ENCODE measurements around the gene CFAP221. TPM values are rescaled to one million over a fixed set of nuclear protein-coding genes. Genes with fewer than 3 reads are reported as not detected.

The CFAP221 gene
- total RNA-seq, 2 experiments from 2014 or later, result not detected

- H3K9me3 Mint-ChIP-seq, result peaks cover 6% of the 10 kb centered on the region
- intact Hi-C loops (cut with DNase I, micrococcal nuclease), result no loop called here
- ATAC-seq (ENCODE audit: poor library complexity), result no peak
- peaks cover 11% of the 10 kb centered on the region for H3K27me3 Mint-ChIP-seq
- no peaks in the 10 kb centered on the region for H3K9me3 ChIP-seq (ENCODE audit: control insufficient read depth in 1 of 2, insufficient read depth in 1 of 2, low read length in 2 of 2)
- no peaks in the 10 kb centered on the region for H3K36me3 Mint-ChIP-seq (ENCODE audit: low read depth)
- H3K27ac ChIP-seq (ENCODE audit: low read depth in 1 of 2, low read length in 2 of 2), result no peak overlapping the region
- H3K4me3 Mint-ChIP-seq, result no peak overlapping the region
- H3K27ac Mint-ChIP-seq, result no peak overlapping the region
- H3K4me1 Mint-ChIP-seq (ENCODE audit: low read depth), result no peaks in the 10 kb centered on the region
- H3K36me3 ChIP-seq (ENCODE audit: insufficient read depth, low read length), result no peaks in the 10 kb centered on the region
- no peaks in the 10 kb centered on the region for H3K27me3 ChIP-seq (ENCODE audit: control insufficient read depth in 1 of 2, insufficient read depth in 2 of 2, low read length in 2 of 2)
- no peaks in the 10 kb centered on the region for H3K4me1 ChIP-seq (ENCODE audit: insufficient read depth, low read length)
- no peak for DNase-seq
- no peak overlapping the region for H3K4me3 ChIP-seq (ENCODE audit: low read length)
- TF ChIP-seq, protein P1, sequence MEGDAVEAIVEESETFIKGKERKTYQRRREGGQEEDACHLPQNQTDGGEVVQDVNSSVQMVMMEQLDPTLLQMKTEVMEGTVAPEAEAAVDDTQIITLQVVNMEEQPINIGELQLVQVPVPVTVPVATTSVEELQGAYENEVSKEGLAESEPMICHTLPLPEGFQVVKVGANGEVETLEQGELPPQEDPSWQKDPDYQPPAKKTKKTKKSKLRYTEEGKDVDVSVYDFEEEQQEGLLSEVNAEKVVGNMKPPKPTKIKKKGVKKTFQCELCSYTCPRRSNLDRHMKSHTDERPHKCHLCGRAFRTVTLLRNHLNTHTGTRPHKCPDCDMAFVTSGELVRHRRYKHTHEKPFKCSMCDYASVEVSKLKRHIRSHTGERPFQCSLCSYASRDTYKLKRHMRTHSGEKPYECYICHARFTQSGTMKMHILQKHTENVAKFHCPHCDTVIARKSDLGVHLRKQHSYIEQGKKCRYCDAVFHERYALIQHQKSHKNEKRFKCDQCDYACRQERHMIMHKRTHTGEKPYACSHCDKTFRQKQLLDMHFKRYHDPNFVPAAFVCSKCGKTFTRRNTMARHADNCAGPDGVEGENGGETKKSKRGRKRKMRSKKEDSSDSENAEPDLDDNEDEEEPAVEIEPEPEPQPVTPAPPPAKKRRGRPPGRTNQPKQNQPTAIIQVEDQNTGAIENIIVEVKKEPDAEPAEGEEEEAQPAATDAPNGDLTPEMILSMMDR (IDR thresholded peaks at IDR 0.05), result no peak
- CTCF ChIA-PET, result no interaction called here
- POLR2A ChIA-PET, result no interaction called here
Observed at GRCh38 chr2:119586085-119586484, 41.8 kb downstream of the CFAP221 start.

DNA sequence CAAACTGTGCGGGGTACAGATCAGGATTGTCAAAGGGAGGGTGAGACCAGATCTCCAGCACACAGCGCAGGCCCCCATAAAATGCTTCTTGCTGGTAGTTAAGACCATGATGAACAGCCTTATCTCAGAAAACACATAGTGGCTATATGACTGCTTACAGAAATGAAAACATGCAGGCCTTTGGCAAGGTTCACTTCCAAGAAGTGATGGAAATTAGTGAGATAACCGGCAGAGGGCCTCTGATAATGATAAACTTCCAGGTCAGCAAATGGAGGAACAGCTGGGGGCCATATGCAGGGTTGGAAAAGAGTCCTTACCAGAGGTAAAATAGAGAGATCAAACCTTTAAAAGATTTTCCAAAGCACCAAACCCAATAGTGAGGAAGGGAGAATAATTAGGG, 46.6 kb downstream of the CFAP221 start:
- Histone ChIP-seq H3K27ac (ENCODE audit: low read depth in 1 of 2, low read length in 2 of 2) (no peak overlapping the region), H3K36me3 (ENCODE audit: insufficient read depth, low read length) (no peaks in the 10 kb centered on the region), H3K4me3 (ENCODE audit: low read length) (no peak overlapping the region), H3K9me3 (ENCODE audit: control insufficient read depth in 1 of 2, insufficient read depth in 1 of 2, low read length in 2 of 2) (no peaks in the 10 kb centered on the region), H3K4me1 (ENCODE audit: insufficient read depth, low read length) (no peaks in the 10 kb centered on the region), H3K27me3 (ENCODE audit: control insufficient read depth in 1 of 2, insufficient read depth in 2 of 2, low read length in 2 of 2) (peaks cover 0 to 2% of the 10 kb centered on the region in 2 experiments)
- no peak for DNase-seq
- H3K27me3 Mint-ChIP-seq, result peaks cover 17% of the 10 kb centered on the region
- CTCF ChIA-PET, result no interaction called here
- no peaks in the 10 kb centered on the region for H3K9me3 Mint-ChIP-seq
- POLR2A ChIA-PET, result no interaction called here
- TF ChIP-seq, protein P1 (IDR thresholded peaks at IDR 0.05), result no peak
- H3K36me3 Mint-ChIP-seq (ENCODE audit: low read depth), result no peaks in the 10 kb centered on the region
- no peaks in the 10 kb centered on the region for H3K4me1 Mint-ChIP-seq (ENCODE audit: low read depth)
- no peak for ATAC-seq (ENCODE audit: poor library complexity)
- no peak overlapping the region for H3K27ac Mint-ChIP-seq
- intact Hi-C loops (cut with DNase I, micrococcal nuclease), result no loop called here
- no peak overlapping the region for H3K4me3 Mint-ChIP-seq

- Mint-ChIP-seq H3K9me3 (no peaks in the 10 kb centered on the region), H3K4me3 (no peak overlapping the region), H3K4me1 (ENCODE audit: low read depth) (no peaks in the 10 kb centered on the region), H3K27me3 (peaks cover 17% of the 10 kb centered on the region), H3K27ac (no peak overlapping the region), H3K36me3 (ENCODE audit: low read depth) (no peaks in the 10 kb centered on the region)
- Histone ChIP-seq H3K4me1 (ENCODE audit: insufficient read depth, low read length) (no peaks in the 10 kb centered on the region), H3K27me3 (ENCODE audit: control insufficient read depth in 1 of 2, insufficient read depth in 2 of 2, low read length in 2 of 2) (peaks cover 0 to 2% of the 10 kb centered on the region in 2 experiments), H3K27ac (ENCODE audit: low read depth in 1 of 2, low read length in 2 of 2) (no peak overlapping the region), H3K36me3 (ENCODE audit: insufficient read depth, low read length) (no peaks in the 10 kb centered on the region), H3K4me3 (ENCODE audit: low read length) (no peak overlapping the region), H3K9me3 (ENCODE audit: control insufficient read depth in 1 of 2, insufficient read depth in 1 of 2, low read length in 2 of 2) (no peaks in the 10 kb centered on the region)
- intact Hi-C loops (cut with DNase I, micrococcal nuclease), result no loop called here
- ChIA-PET CTCF (no interaction called here), POLR2A (no interaction called here)
- no peak for DNase-seq
- TF ChIP-seq, protein P1 (IDR thresholded peaks at IDR 0.05), result no peak
- no peak for ATAC-seq (ENCODE audit: poor library complexity)
Observed at GRCh38 chr2:119591523-119591922, 47.3 kb downstream of the CFAP221 start.

Data from CD4-positive, alpha-beta T cell (primary cell).